ENCODE results near the gene OR13C9.
"Not testable (repeated sequence)": the region's sequence is repeated elsewhere in the genome, so short reads cannot be mapped to it uniquely, and the experiment has no call there.

Gene OR13C9

GRCh38 chr9:104598749-104599148 lies 19.3 kb downstream of the OR13C9 start:
- not testable (repeated sequence) for H3K36me3 ChIP-seq (ENCODE audit: control insufficient read depth, low read depth, low read length); H3K4me1 ChIP-seq (ENCODE audit: control insufficient read depth, low read depth, low read length); H3K9ac ChIP-seq (ENCODE audit: low read length); H3K9me3 ChIP-seq (ENCODE audit: control insufficient read depth, low read depth, low read length); H3K27me3 ChIP-seq (ENCODE audit: control insufficient read depth, insufficient read depth, low read length); H3K27ac ChIP-seq (ENCODE audit: low read length); H3K4me3 ChIP-seq (ENCODE audit: low read length)

GRCh38 chr9:104589626-104590025 lies 28.4 kb downstream of the OR13C9 start:
- no peak overlapping the region for H3K4me3 ChIP-seq (ENCODE audit: low read length)
- H3K4me1 ChIP-seq (ENCODE audit: control insufficient read depth, low read depth, low read length): no peaks in the 10 kb centered on the region
- no peaks in the 10 kb centered on the region for H3K27me3 ChIP-seq (ENCODE audit: control insufficient read depth, insufficient read depth, low read length)
- H3K9ac ChIP-seq (ENCODE audit: low read length): no peak overlapping the region
- H3K36me3 ChIP-seq (ENCODE audit: control insufficient read depth, low read depth, low read length): no peaks in the 10 kb centered on the region
- H3K9me3 ChIP-seq (ENCODE audit: control insufficient read depth, low read depth, low read length): no peaks in the 10 kb centered on the region
- H3K27ac ChIP-seq (ENCODE audit: low read length): no peak overlapping the region

DNA sequence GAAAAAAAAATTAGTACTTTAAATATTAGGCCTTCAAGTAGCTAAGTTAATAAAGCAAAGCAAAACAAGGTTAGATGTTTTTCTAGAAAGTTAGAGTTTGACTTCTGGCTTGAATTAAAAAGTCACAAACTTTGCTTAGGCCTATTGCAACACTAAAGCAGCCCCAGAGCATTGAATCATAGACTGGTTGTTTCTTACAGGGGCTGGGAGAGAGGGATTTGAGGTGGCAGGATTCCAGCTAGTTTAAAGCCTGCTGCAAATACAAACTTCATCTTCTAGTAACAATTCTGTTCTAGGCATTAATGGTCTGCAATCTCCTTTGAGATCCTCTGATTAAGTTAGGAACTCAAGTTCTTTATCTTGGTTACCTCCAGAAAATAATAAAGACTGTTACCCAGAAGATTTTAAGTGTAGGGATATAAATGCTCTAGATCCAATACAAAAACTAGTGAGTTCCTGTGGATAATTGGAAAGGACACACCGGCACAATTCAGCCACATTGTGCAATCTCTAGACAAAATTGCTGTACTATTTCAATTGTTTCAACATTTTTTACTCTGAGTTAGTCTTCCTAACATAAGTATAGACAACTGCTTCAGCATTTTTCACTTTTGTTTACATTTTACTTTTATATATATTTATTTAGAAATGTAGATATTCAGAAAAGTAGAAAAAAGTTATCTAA lies 31.4 kb downstream of the OR13C9 start:
- Histone ChIP-seq H3K27ac (ENCODE audit: low read length) (no peak overlapping the region), H3K4me1 (ENCODE audit: control insufficient read depth, low read depth, low read length) (no peaks in the 10 kb centered on the region), H3K4me3 (ENCODE audit: low read length) (no peak overlapping the region), H3K27me3 (ENCODE audit: control insufficient read depth, insufficient read depth, low read length) (no peaks in the 10 kb centered on the region), H3K9ac (ENCODE audit: low read length) (no peak overlapping the region), H3K36me3 (ENCODE audit: control insufficient read depth, low read depth, low read length) (no peaks in the 10 kb centered on the region), H3K9me3 (ENCODE audit: control insufficient read depth, low read depth, low read length) (no peaks in the 10 kb centered on the region)

GRCh38 chr9:104580562-104580961 lies 37.4 kb downstream of the OR13C9 start:
- no peak overlapping the region for H3K27ac ChIP-seq (ENCODE audit: low read length)
- no peaks in the 10 kb centered on the region for H3K9me3 ChIP-seq (ENCODE audit: control insufficient read depth, low read depth, low read length)
- H3K9ac ChIP-seq (ENCODE audit: low read length): no peak overlapping the region
- no peaks in the 10 kb centered on the region for H3K36me3 ChIP-seq (ENCODE audit: control insufficient read depth, low read depth, low read length)
- no peak overlapping the region for H3K4me3 ChIP-seq (ENCODE audit: low read length)
- H3K27me3 ChIP-seq (ENCODE audit: control insufficient read depth, insufficient read depth, low read length): no peaks in the 10 kb centered on the region
- no peaks in the 10 kb centered on the region for H3K4me1 ChIP-seq (ENCODE audit: control insufficient read depth, low read depth, low read length)

DNA sequence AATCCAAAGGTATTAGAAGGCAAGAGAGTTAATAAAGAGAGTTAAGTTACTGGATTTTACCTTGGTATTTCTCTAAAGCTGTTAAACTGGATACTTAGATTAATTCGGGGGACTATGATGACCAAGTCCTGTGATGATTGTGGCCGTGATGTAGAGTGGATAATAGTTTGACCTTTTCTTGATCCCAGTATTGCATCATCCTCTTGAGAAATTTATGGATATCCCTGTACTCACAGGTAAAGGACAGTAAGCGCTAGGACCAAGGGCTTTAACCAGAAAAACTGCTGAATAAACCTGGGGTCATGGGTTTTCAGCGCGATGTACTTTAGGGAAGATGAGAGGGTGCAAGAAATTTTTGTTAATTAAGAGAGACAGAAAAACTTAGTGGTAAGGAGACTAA lies 40.7 kb downstream of the OR13C9 start:
- no peaks in the 10 kb centered on the region for H3K36me3 ChIP-seq (ENCODE audit: control insufficient read depth, low read depth, low read length)
- H3K27ac ChIP-seq (ENCODE audit: low read length): no peak overlapping the region
- H3K9me3 ChIP-seq (ENCODE audit: control insufficient read depth, low read depth, low read length): peaks cover 6% of the 10 kb centered on the region
- no peaks in the 10 kb centered on the region for H3K4me1 ChIP-seq (ENCODE audit: control insufficient read depth, low read depth, low read length)
- no peak overlapping the region for H3K9ac ChIP-seq (ENCODE audit: low read length)
- no peaks in the 10 kb centered on the region for H3K27me3 ChIP-seq (ENCODE audit: control insufficient read depth, insufficient read depth, low read length)
- no peak overlapping the region for H3K4me3 ChIP-seq (ENCODE audit: low read length)

DNA sequence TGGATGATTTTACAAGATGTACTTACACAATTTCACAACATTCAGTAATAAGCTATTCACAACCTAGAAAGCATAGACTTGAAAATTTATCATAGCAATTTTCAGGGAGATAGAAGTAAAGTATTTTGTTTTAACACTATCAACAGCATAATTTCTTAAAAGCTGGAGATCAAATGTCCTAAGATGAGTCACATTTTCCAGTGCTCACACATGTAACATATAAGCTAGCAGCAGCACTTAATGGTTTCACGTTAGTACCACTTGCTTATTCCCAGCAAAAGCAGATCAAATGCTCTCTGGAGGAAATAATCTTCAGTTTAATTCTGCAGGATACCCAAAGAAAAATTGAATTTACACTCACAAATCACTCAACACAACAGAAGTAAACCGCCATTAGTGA lies 42.5 kb downstream of the OR13C9 start:
- Histone ChIP-seq H3K27me3 (ENCODE audit: control insufficient read depth, insufficient read depth, low read length) (no peaks in the 10 kb centered on the region), H3K36me3 (ENCODE audit: control insufficient read depth, low read depth, low read length) (no peaks in the 10 kb centered on the region), H3K27ac (ENCODE audit: low read length) (no peak overlapping the region), H3K4me3 (ENCODE audit: low read length) (no peak overlapping the region), H3K9ac (ENCODE audit: low read length) (no peak overlapping the region), H3K9me3 (ENCODE audit: control insufficient read depth, low read depth, low read length) (peaks cover 6% of the 10 kb centered on the region), H3K4me1 (ENCODE audit: control insufficient read depth, low read depth, low read length) (no peaks in the 10 kb centered on the region)

- Histone ChIP-seq H3K4me1 (ENCODE audit: control insufficient read depth, low read depth, low read length) (no peaks in the 10 kb centered on the region), H3K9me3 (ENCODE audit: control insufficient read depth, low read depth, low read length) (peaks cover 6% of the 10 kb centered on the region), H3K27me3 (ENCODE audit: control insufficient read depth, insufficient read depth, low read length) (no peaks in the 10 kb centered on the region), H3K9ac (ENCODE audit: low read length) (no peak overlapping the region), H3K27ac (ENCODE audit: low read length) (no peak overlapping the region), H3K36me3 (ENCODE audit: control insufficient read depth, low read depth, low read length) (no peaks in the 10 kb centered on the region), H3K4me3 (ENCODE audit: low read length) (no peak overlapping the region)
Measured at GRCh38 chr9:104572612-104573011, 45.4 kb downstream of the OR13C9 start.

GRCh38 chr9:104568868-104569267 lies 49.1 kb downstream of the OR13C9 start, which contains the start of gene OR13C8:
Gene OR13C8 (plus strand): TSS chr9:104569168. CDS start chr9:104569168, 0 bp downstream.
- Histone ChIP-seq H3K4me1 (ENCODE audit: control insufficient read depth, low read depth, low read length) (no peaks in the 10 kb centered on the region), H3K27ac (ENCODE audit: low read length) (no peak within 1 kb of the TSS), H3K4me3 (ENCODE audit: low read length) (no peak within 1 kb of the TSS), H3K9me3 (ENCODE audit: control insufficient read depth, low read depth, low read length) (peaks cover 6% of the 10 kb centered on the region), H3K9ac (ENCODE audit: low read length) (no peak within 1 kb of the TSS), H3K27me3 (ENCODE audit: control insufficient read depth, insufficient read depth, low read length) (no peaks in the 10 kb centered on the region), H3K36me3 (ENCODE audit: control insufficient read depth, low read depth, low read length) (no peaks in the 10 kb centered on the region)
